Smooth muscle cell (in vitro differentiated cells): ENCODE data around the gene CYP4F12. TPM values are rescaled to one million over a fixed set of nuclear protein-coding genes. Genes with fewer than 3 reads are reported as not detected.

Source experiments
- DNase-seq: peaks from one replicate; lab custom pipeline; 2025; ENCODE audit not compliant: unreplicated experiment; lab: John Stamatoyannopoulos, UW
- H2AFZ ChIP-seq: fragments of 200-600 bp; sonication (generic); 2 replicates; pipeline ENCODE4 v1.6.0; 2016; ENCODE audit warnings: antibody characterized with exemption, low read depth, mild to moderate bottlenecking
- H3F3A ChIP-seq: fragments of 200-600 bp; sonication (generic); 2 replicates; pipeline ENCODE4 v1.6.0; 2017; ENCODE audit warnings: antibody characterized with exemption, low read depth
- H3K27ac ChIP-seq: fragments of 200-600 bp; sonication (generic); 2 replicates; pipeline ENCODE4 v1.5.1; 2016; ENCODE audit warnings: low read depth, mild to moderate bottlenecking
- H3K27me3 ChIP-seq: fragments of 200-600 bp; sonication (generic); 2 replicates; pipeline ENCODE4 v1.6.1; 2016; ENCODE audit warnings: low read depth, mild to moderate bottlenecking
- H3K36me3 ChIP-seq: fragments of 200-600 bp; sonication (generic); 2 replicates; pipeline ENCODE4 v1.5.1; 2016; ENCODE audit warnings: low read depth
- H3K4me1 ChIP-seq: fragments of 200-600 bp; sonication (generic); 2 replicates; pipeline ENCODE4 v1.5.1; 2016; ENCODE audit warnings: low read depth
- H3K4me2 ChIP-seq: fragments of 200-600 bp; sonication (generic); 2 replicates; pipeline ENCODE4 v1.6.0; 2016; ENCODE audit warnings: mild to moderate bottlenecking
- H3K4me3 ChIP-seq: fragments of 200-600 bp; sonication (generic); 2 replicates; pipeline ENCODE4 v1.5.1; 2016; ENCODE audit warnings: mild to moderate bottlenecking
- H3K79me2 ChIP-seq: fragments of 200-600 bp; sonication (generic); 2 replicates; pipeline ENCODE4 v1.6.0; 2016; ENCODE audit warnings: low read depth, mild to moderate bottlenecking
- H3K9ac ChIP-seq: fragments of 200-600 bp; sonication (generic); 2 replicates; pipeline ENCODE4 v1.6.0; 2016; ENCODE audit warnings: low read depth
- H3K9me3 ChIP-seq: fragments of 200-600 bp; sonication (generic); replicated peaks from 2 replicates; pipeline ENCODE4 v1.5.1; 2016; ENCODE audit warnings: low read depth
- H4K20me1 ChIP-seq: fragments of 200-600 bp; sonication (generic); 2 replicates; pipeline ENCODE4 v1.6.0; 2016; ENCODE audit warnings: low read depth
- CTCF ChIP-seq: fragments of 200-600 bp; sonication (generic); IDR thresholded peaks from 2 replicates; pipeline ENCODE4 v1.5.1; 2017; ENCODE audit warnings: borderline replicate concordance, mild to moderate bottlenecking, antibody characterized with exemption; ENCODE audit not compliant: insufficient read depth, poor library complexity, severe bottlenecking
- WGBS: methylation state at CpG from one replicate; pipeline ENCODE4 v1.1.7; 2016; ENCODE audit warnings: low lambda C conversion rate; 5-methylcytosine and 5-hydroxymethylcytosine counted together
- polyA plus RNA-seq: library from polyadenylated mRNA; unstranded; fragments of >200 nt; fragmentation: Nextera tagmentation; extraction: Ambion mirVana; gene quantifications from 2 replicates; pipeline ENCODE4 v1.2.1, GENCODE V29; 2016
- total RNA-seq: library from RNA; depleted of rRNA; stranded (reverse); fragments of >200 nt; gene quantifications from 2 replicates; pipeline ENCODE4 v1.2.3, GENCODE V29; 2014

Gene CYP4F12
- total and polyA plus RNA-seq, 2 experiments from 2014 or later, result not detected

- Histone ChIP-seq H3K4me3 (no peak overlapping the region), H3K36me3 (no peaks in the 10 kb centered on the region), H3F3A (no peaks in the 10 kb centered on the region), H3K79me2 (no peaks in the 10 kb centered on the region), H3K27me3 (no peaks in the 10 kb centered on the region), H3K4me1 (no peaks in the 10 kb centered on the region), H3K27ac (no peak overlapping the region), H3K4me2 (no peak overlapping the region), H2AFZ (no peak overlapping the region), H3K9ac (no peak overlapping the region), H4K20me1 (no peaks in the 10 kb centered on the region), H3K9me3 (no peaks in the 10 kb centered on the region)
- no peak for DNase-seq
- 31% methylated on average over 1 of the region's 1 CpG for WGBS
- no peak for TF ChIP-seq CTCF
Measured at GRCh38 chr19:15740785-15741184, 67.9 kb downstream of the CYP4F12 start.

Other genes with a start within 250 kb of the CYP4F12 start
- gene WIZ, start 223.1 kb upstream of the CYP4F12 start, total RNA-seq, result 13.5 and 23.1 TPM in 2 replicates
- gene WIZ, start 223.1 kb upstream of the CYP4F12 start, polyA plus RNA-seq, result 40.5 and 41.5 TPM in 2 replicates
- not detected in 2 replicates for gene RASAL3, start 208.5 kb upstream of the CYP4F12 start, total RNA-seq
- 0.24 TPM in 1 of 2 replicates, not detected in the other for gene RASAL3, start 208.5 kb upstream of the CYP4F12 start, polyA plus RNA-seq
- not detected in 2 replicates for gene PGLYRP2, start 193.6 kb upstream of the CYP4F12 start, total RNA-seq
- gene PGLYRP2, start 193.6 kb upstream of the CYP4F12 start, polyA plus RNA-seq, result not detected in 2 replicates
- not detected in 2 replicates for gene CYP4F22, start 164.6 kb upstream of the CYP4F12 start, total RNA-seq
- not detected in 2 replicates for gene CYP4F22, start 164.6 kb upstream of the CYP4F12 start, polyA plus RNA-seq
- gene CYP4F8, start 57.9 kb upstream of the CYP4F12 start, total RNA-seq, result not detected in 2 replicates
- not detected in 2 replicates for gene CYP4F8, start 57.9 kb upstream of the CYP4F12 start, polyA plus RNA-seq
- gene CYP4F3, start 32.2 kb upstream of the CYP4F12 start, total RNA-seq, result not detected in 2 replicates
- not detected in 2 replicates for gene CYP4F3, start 32.2 kb upstream of the CYP4F12 start, polyA plus RNA-seq
- gene OR10H2, start 54.9 kb downstream of the CYP4F12 start, total RNA-seq, result not detected in 2 replicates
- not detected in 2 replicates for gene OR10H2, start 54.9 kb downstream of the CYP4F12 start, polyA plus RNA-seq
- not detected in 2 replicates for gene OR10H3, start 64.9 kb downstream of the CYP4F12 start, total RNA-seq
- not detected in 2 replicates for gene OR10H3, start 64.9 kb downstream of the CYP4F12 start, polyA plus RNA-seq
- gene OR10H5, start 114.6 kb downstream of the CYP4F12 start, total RNA-seq, result not detected in 2 replicates
- not detected in 2 replicates for gene OR10H5, start 114.6 kb downstream of the CYP4F12 start, polyA plus RNA-seq
- gene OR10H1, start 142.6 kb downstream of the CYP4F12 start, total RNA-seq, result not detected in 2 replicates
- gene OR10H1, start 142.6 kb downstream of the CYP4F12 start, polyA plus RNA-seq, result not detected in 2 replicates
- not detected in 2 replicates for gene CYP4F2, start 225.0 kb downstream of the CYP4F12 start, total RNA-seq
- not detected in 2 replicates for gene CYP4F2, start 225.0 kb downstream of the CYP4F12 start, polyA plus RNA-seq